HFF-Myc (cell line): Measurements from ENCODE around the gene OR51G2.

Experiments
- DNase-seq: peaks from one replicate; pipeline ENCODE4 v3.0.0-alpha.2; 2011; ENCODE audit warnings: low read depth; ENCODE audit errors: extremely low read depth
- H3K4me3 ChIP-seq: replicated peaks from 2 replicates; pipeline ENCODE4 v1.5.1; 2011; ENCODE audit warnings: low read depth, mild to moderate bottlenecking, control low read depth, low read length
- CTCF ChIP-seq: IDR thresholded peaks from 2 replicates; pipeline ENCODE4 v1.5.1; 2012; ENCODE audit warnings: mild to moderate bottlenecking, low read depth, low read length, control low read depth; ENCODE audit errors: missing control alignments

Gene OR51G2

GRCh38 chr11:4932751-4933150 is 13.6 kb upstream of the OR51G2 start:
- H3K4me3 ChIP-seq = no peak overlapping the region
- DNase-seq = no peak
- TF ChIP-seq CTCF = no peak

GRCh38 chr11:4926608-4927007 is 7.5 kb upstream of the OR51G2 start:
- no peak for DNase-seq
- H3K4me3 ChIP-seq = no peak overlapping the region
- TF ChIP-seq CTCF = no peak

GRCh38 chr11:4924239-4924638 is 5.1 kb upstream of the OR51G2 start, which contains the start of gene OR51G1:
Gene OR51G1 (minus strand): TSS chr11:4924339. CDS start chr11:4924339, 0 bp downstream.
- no peak for TF ChIP-seq CTCF
- no peak for DNase-seq
- H3K4me3 ChIP-seq = no peak within 1 kb of the TSS

GRCh38 chr11:4922304-4922703 is 3.2 kb upstream of the OR51G2 start:
- no peak overlapping the region for H3K4me3 ChIP-seq
- TF ChIP-seq CTCF = no peak
- no peak for DNase-seq

- H3K4me3 ChIP-seq = no peak overlapping the region
- TF ChIP-seq CTCF = no peak
- DNase-seq = no peak
Measured at GRCh38 chr11:4921796-4922195, 2.6 kb upstream of the OR51G2 start.

- no peak for TF ChIP-seq CTCF
- H3K4me3 ChIP-seq = no peak overlapping the region
- no peak for DNase-seq
Measured at GRCh38 chr11:4916581-4916980, 2.6 kb downstream of the OR51G2 start.

- no peak for TF ChIP-seq CTCF
Measured at GRCh38 chr11:4903484-4903883, 15.7 kb downstream of the OR51G2 start, which contains the start of gene OR51A7. Gene OR51A7 (plus strand): TSS chr11:4903783. CDS start chr11:4907370, 3,587 bp downstream.

More at GRCh38 chr11:4903484-4903883, 15.7 kb downstream of the OR51G2 start, which contains the start of gene OR51A7:
- DNase-seq = no peak
- H3K4me3 ChIP-seq = no peak within 1 kb of the TSS
